Measurements from ENCODE around the gene SLC48A1. TPM values are rescaled to one million over a fixed set of nuclear protein-coding genes. Genes with fewer than 3 reads are reported as not detected.

The SLC48A1 gene
- polyA plus RNA-seq, 1 donor (not counting 4 experiments of a cell fraction or from before 2014, with no cell fraction given): 8.1 TPM

DNA sequence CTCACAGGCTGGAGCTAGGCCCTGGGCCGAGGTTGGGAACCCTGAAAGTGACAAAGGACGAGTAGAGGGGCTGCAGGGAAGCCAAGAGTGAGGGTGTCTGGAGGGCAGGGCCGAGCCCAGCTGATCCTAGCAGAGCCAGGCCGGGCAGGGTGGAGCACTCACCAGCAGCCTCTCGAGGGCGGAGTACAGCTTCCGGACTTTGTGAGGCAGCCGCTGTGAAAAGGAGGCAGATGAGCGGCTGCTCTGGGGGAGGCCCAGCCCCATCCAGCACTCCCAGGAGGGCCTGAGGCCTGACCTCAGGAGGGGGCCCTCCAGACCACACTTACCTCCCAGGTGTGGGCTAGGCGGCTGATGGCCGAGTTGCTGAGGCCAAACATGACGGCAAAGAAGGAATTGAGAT, 33.1 kb upstream of the SLC48A1 start:
- Histone ChIP-seq H3K9me3 (ENCODE audit: control insufficient read depth, low read depth, low read length) (no peaks in the 10 kb centered on the region), H2AFZ (ENCODE audit: control insufficient read depth, low read length) (no peak overlapping the region), H4K20me1 (ENCODE audit: control insufficient read depth, extremely low read depth, insufficient read depth, low read length) (no peaks in the 10 kb centered on the region), H3K9me1 (ENCODE audit: control insufficient read depth, extremely low read depth, insufficient read depth, low read length) (no peaks in the 10 kb centered on the region), H3K79me2 (ENCODE audit: control insufficient read depth, insufficient read depth, low read length) (no peaks in the 10 kb centered on the region), H3K4me2 (ENCODE audit: control insufficient read depth, extremely low read depth, insufficient read depth, low read depth, low read length) (no peak overlapping the region), H3K27me3 (ENCODE audit: control insufficient read depth, extremely low read depth, insufficient read depth, low read length) (no peaks in the 10 kb centered on the region), H3K36me3 (ENCODE audit: control insufficient read depth in 2 of 2, extremely low read depth in 1 of 2, insufficient read depth in 2 of 2, low read length in 2 of 2) (peaks cover 2 to 5% of the 10 kb centered on the region in 2 experiments), H3K4me3 (ENCODE audit: control insufficient read depth in 2 of 3, extremely low read depth in 1 of 3, insufficient read depth in 2 of 3, low read depth in 1 of 3, low read length in 3 of 3) (no peak overlapping the region), H3K9ac (ENCODE audit: control insufficient read depth, extremely low read depth, insufficient read depth, low read length) (no peak overlapping the region), H3K4me1 (ENCODE audit: control insufficient read depth, extremely low read depth, insufficient read depth, low read length) (peaks cover 13% of the 10 kb centered on the region), H3K27ac (ENCODE audit: control insufficient read depth, insufficient read depth, low read length) (no peak overlapping the region)
- dilution Hi-C loops (cut with MboI; ENCODE audit: extremely low pct_ligation_motif_present, low sequenced_read_pairs): no loop called here
- no peak for DNase-seq (ENCODE audit: low read depth, low spot score)
- FAIRE-seq: no peak
- TF ChIP-seq EZH2 (IDR thresholded peaks at IDR 0.05; ENCODE audit: low read length) (no peak), CTCF (optimal IDR thresholded peaks at IDR 0.05 in 1 of 3, IDR thresholded peaks at IDR 0.05 in 1 of 3, conservative IDR thresholded peaks at IDR 0.05 in 1 of 3; ENCODE audit: extremely low read depth in 1 of 3, insufficient read depth in 2 of 3, low read length in 3 of 3) (no peak)

GRCh38 chr12:47740606-47741339, 32.3 kb upstream of the SLC48A1 start:
- dilution Hi-C loops (cut with MboI; ENCODE audit: extremely low pct_ligation_motif_present, low sequenced_read_pairs): no loop called here
- H3K9ac ChIP-seq (ENCODE audit: control insufficient read depth, extremely low read depth, insufficient read depth, low read length): no peak overlapping the region
- TF ChIP-seq CTCF (optimal IDR thresholded peaks at IDR 0.05 in 1 of 3, IDR thresholded peaks at IDR 0.05 in 1 of 3, conservative IDR thresholded peaks at IDR 0.05 in 1 of 3; ENCODE audit: extremely low read depth in 1 of 3, insufficient read depth in 2 of 3, low read length in 3 of 3): no peak
- TF ChIP-seq EZH2 (IDR thresholded peaks at IDR 0.05; ENCODE audit: low read length): no peak

More at GRCh38 chr12:47740606-47741339, 32.3 kb upstream of the SLC48A1 start:
- Histone ChIP-seq H3K4me3 (ENCODE audit: control insufficient read depth in 2 of 3, extremely low read depth in 1 of 3, insufficient read depth in 2 of 3, low read depth in 1 of 3, low read length in 3 of 3) (no peak overlapping the region), H3K4me1 (ENCODE audit: control insufficient read depth, extremely low read depth, insufficient read depth, low read length) (peaks cover 13% of the 10 kb centered on the region), H4K20me1 (ENCODE audit: control insufficient read depth, extremely low read depth, insufficient read depth, low read length) (no peaks in the 10 kb centered on the region), H3K79me2 (ENCODE audit: control insufficient read depth, insufficient read depth, low read length) (no peaks in the 10 kb centered on the region), H3K36me3 (ENCODE audit: control insufficient read depth in 2 of 2, extremely low read depth in 1 of 2, insufficient read depth in 2 of 2, low read length in 2 of 2) (peaks cover 4 to 5% of the 10 kb centered on the region in 2 experiments), H3K27ac (ENCODE audit: control insufficient read depth, insufficient read depth, low read length) (no peak overlapping the region), H2AFZ (ENCODE audit: control insufficient read depth, low read length) (no peak overlapping the region), H3K27me3 (ENCODE audit: control insufficient read depth, extremely low read depth, insufficient read depth, low read length) (no peaks in the 10 kb centered on the region), H3K9me1 (ENCODE audit: control insufficient read depth, extremely low read depth, insufficient read depth, low read length) (no peaks in the 10 kb centered on the region), H3K9me3 (ENCODE audit: control insufficient read depth, low read depth, low read length) (no peaks in the 10 kb centered on the region), H3K4me2 (ENCODE audit: control insufficient read depth, extremely low read depth, insufficient read depth, low read depth, low read length) (no peak overlapping the region)
- FAIRE-seq (no peak), DNase-seq (ENCODE audit: low read depth, low spot score) (no peak)
